ENCODE measurements around the gene KYNU.

GRCh38 chr2:143026411-143027054 is 149.1 kb downstream of the KYNU start:
- TF ChIP-seq EZH2 (IDR thresholded peaks at IDR 0.05; ENCODE audit: borderline replicate concordance, low read length) (no peak), CTCF (IDR thresholded peaks at IDR 0.05; ENCODE audit: low read length) (no peak)
